Peyer's patch (tissue), 4 donors: ENCODE measurements around the gene GNB1L.

Source experiments
- CTCF ChIP-seq, 6 experiments: fragments of 450-650 bp in 4 of 6; fragments of 200-600 bp in 2 of 6; sonication (generic) in 1 of 6; IDR thresholded peaks; one replicate each; pipeline ENCODE4 v1.5.1; 2017 to 2019; ENCODE audit warnings: antibody characterized with exemption in 6 of 6, mild to moderate bottlenecking in 3 of 6, moderate library complexity in 1 of 6
- POLR2A ChIP-seq, 2 donors: fragments of 450-650 bp; IDR thresholded peaks; one replicate each; pipeline ENCODE4 v1.5.1; 2017; ENCODE audit warnings: antibody characterized with exemption in 2 of 2, mild to moderate bottlenecking in 2 of 2, moderate library complexity in 2 of 2

GRCh38 chr22:19897726-19898125, 43.1 kb upstream of the GNB1L start:
- TF ChIP-seq CTCF (IDR thresholded peaks at IDR 0.05) (no peak), POLR2A (IDR thresholded peaks at IDR 0.05) (no peak)
